ENCODE data around the gene KIAA2012. TPM values are rescaled to one million over a fixed set of nuclear protein-coding genes. Genes with fewer than 3 reads are reported as not detected.

Gene KIAA2012
- total and polyA plus RNA-seq, 2 donors (not counting 1 experiment from before 2014, with no cell fraction given) = not detected

GRCh38 chr2:202036601-202037037 is 36.4 kb upstream of the KIAA2012 start:
- intact Hi-C loops (cut with micrococcal nuclease) = loop anchor here (10.0 kb wide), 4 partner anchors 198 to 878 kb away; partner anchors contain the start of genes BMPR2, CARF, SUMO1 and WDR12
- Histone ChIP-seq H3K4me2 (replicated peaks; ENCODE audit: low read depth, low read length, poor library complexity, severe bottlenecking) (no peak overlapping the region), H2AFZ (ENCODE audit: insufficient read depth, low read depth, low read length, poor library complexity, severe bottlenecking) (no peak overlapping the region), H3K36me3 (replicated peaks in 1 of 2; ENCODE audit: control extremely low read depth in 1 of 2, control insufficient read depth in 1 of 2, extremely low read depth in 1 of 2, insufficient read depth in 2 of 2, low read length in 1 of 2) (no peaks in the 10 kb centered on the region), H3K79me2 (ENCODE audit: control insufficient read depth, insufficient read depth, low read length) (no peaks in the 10 kb centered on the region), H3K27ac (ENCODE audit: low read length in 2 of 2) (no peak overlapping the region), H3K27me3 (replicated peaks in 1 of 4; ENCODE audit: control extremely low read depth in 1 of 4, control insufficient read depth in 3 of 4, insufficient read depth in 4 of 4, low read length in 3 of 4) (peaks cover 0 to 53% (median 44%) of the 10 kb centered on the region in 4 experiments), H3K9me3 (ENCODE audit: control extremely low read depth in 1 of 3, control insufficient read depth in 2 of 3, insufficient read depth in 1 of 3, low read length in 2 of 3) (peaks cover 0 to 14% (median 0%) of the 10 kb centered on the region in 3 donors), H3K4me1 (ENCODE audit: control insufficient read depth in 2 of 2, insufficient read depth in 2 of 2, low read length in 2 of 2) (peaks cover 20 to 25% of the 10 kb centered on the region in 2 donors), H3K9ac (ENCODE audit: low read length) (no peak overlapping the region), H3K4me3 (ENCODE audit: control extremely low read depth in 1 of 5, extremely low read depth in 1 of 5, insufficient read depth in 1 of 5, low read depth in 2 of 5, low read length in 4 of 5) (no peak overlapping the region), H4K20me1 (ENCODE audit: control insufficient read depth, insufficient read depth, low read length, poor library complexity, severe bottlenecking) (no peaks in the 10 kb centered on the region)
- CTCF ChIA-PET = no interaction called here
- POLR2A ChIA-PET = no interaction called here
- Mint-ChIP-seq H3K27ac (no peak overlapping the region), H3K27me3 (peaks cover 42% of the 10 kb centered on the region), H3K9me3 (ENCODE audit: insufficient read depth) (no peaks in the 10 kb centered on the region), H3K4me3 (no peak overlapping the region), H3K4me1 (peaks cover 13% of the 10 kb centered on the region)
- ATAC-seq (ENCODE audit: low read depth) (no peak), DNase-seq (no peak)
- 96% methylated on average over 14 of the region's 15 CpGs for WGBS (ENCODE audit: insufficient coverage)
- no peak for TF ChIP-seq CTCF (IDR thresholded peaks at IDR 0.05)
- TF ChIP-seq EZH2 (IDR thresholded peaks at IDR 0.05; ENCODE audit: borderline replicate concordance, insufficient read depth, low read depth, low read length, poor library complexity, severe bottlenecking) = no peak

- CTCF ChIA-PET = no interaction called here
- peaks cover 11% of the 10 kb centered on the region for H3K4me1 Mint-ChIP-seq
Observed at GRCh38 chr2:202037086-202037485, 36.0 kb upstream of the KIAA2012 start.

More at GRCh38 chr2:202037086-202037485, 36.0 kb upstream of the KIAA2012 start:
- POLR2A ChIA-PET = no interaction called here
- no peak for DNase-seq
- H3K36me3 ChIP-seq (replicated peaks in 1 of 2; ENCODE audit: control extremely low read depth in 1 of 2, control insufficient read depth in 1 of 2, extremely low read depth in 1 of 2, insufficient read depth in 2 of 2, low read length in 1 of 2) = no peaks in the 10 kb centered on the region
- TF ChIP-seq CTCF (IDR thresholded peaks at IDR 0.05) (no peak), EZH2 (IDR thresholded peaks at IDR 0.05; ENCODE audit: borderline replicate concordance, insufficient read depth, low read depth, low read length, poor library complexity, severe bottlenecking) (no peak)
- no peak overlapping the region for H3K27ac ChIP-seq (ENCODE audit: low read length in 2 of 2)
- Mint-ChIP-seq H3K9me3 (ENCODE audit: insufficient read depth) (no peaks in the 10 kb centered on the region), H3K27ac (no peak overlapping the region), H3K27me3 (peaks cover 43% of the 10 kb centered on the region), H3K4me3 (no peak overlapping the region)
- H3K9ac ChIP-seq (ENCODE audit: low read length) = no peak overlapping the region
- H2AFZ ChIP-seq (ENCODE audit: insufficient read depth, low read depth, low read length, poor library complexity, severe bottlenecking) = no peak overlapping the region
- no peak for ATAC-seq (ENCODE audit: low read depth)
- H4K20me1 ChIP-seq (ENCODE audit: control insufficient read depth, insufficient read depth, low read length, poor library complexity, severe bottlenecking) = no peaks in the 10 kb centered on the region
- H3K4me2 ChIP-seq (replicated peaks; ENCODE audit: low read depth, low read length, poor library complexity, severe bottlenecking) = no peak overlapping the region
- no peak overlapping the region for H3K4me3 ChIP-seq (ENCODE audit: control extremely low read depth in 1 of 5, extremely low read depth in 1 of 5, insufficient read depth in 1 of 5, low read depth in 2 of 5, low read length in 4 of 5)
- peaks cover 0 to 51% (median 42%) of the 10 kb centered on the region in 4 experiments for H3K27me3 ChIP-seq (replicated peaks in 1 of 4; ENCODE audit: control extremely low read depth in 1 of 4, control insufficient read depth in 3 of 4, insufficient read depth in 4 of 4, low read length in 3 of 4)
- 78% methylated on average over 6 of the region's 7 CpGs for WGBS (ENCODE audit: insufficient coverage)
- H3K9me3 ChIP-seq (ENCODE audit: control extremely low read depth in 1 of 3, control insufficient read depth in 2 of 3, insufficient read depth in 1 of 3, low read length in 2 of 3) = peaks cover 0 to 14% (median 0%) of the 10 kb centered on the region in 3 donors
- no peaks in the 10 kb centered on the region for H3K79me2 ChIP-seq (ENCODE audit: control insufficient read depth, insufficient read depth, low read length)
- H3K4me1 ChIP-seq (ENCODE audit: control insufficient read depth in 2 of 2, insufficient read depth in 2 of 2, low read length in 2 of 2) = peaks cover 19 to 23% of the 10 kb centered on the region in 2 donors
- intact Hi-C loops (cut with micrococcal nuclease) = loop anchor here (10.0 kb wide), 4 partner anchors 198 to 878 kb away; partner anchors contain the start of genes BMPR2, CARF, SUMO1 and WDR12

Measured in B cell (primary cell).